Medulla oblongata (tissue), 1 donor: ENCODE data around the gene UGT2B10.
"Not testable (repeated sequence)": the region's sequence is repeated elsewhere in the genome, so short reads cannot be mapped to it uniquely, and the experiment has no call there.

Source experiments
- DNase-seq: peaks from one replicate; pipeline ENCODE4 v3.0.0-alpha.2; 2015; ENCODE audit errors: extremely low spot score

UGT2B10 gene

GRCh38 chr4:68815617-68816409, at the start of gene UGT2B10:
Gene UGT2B10 (plus strand): TSS chr4:68815994. CDS start chr4:68816020, 26 bp downstream.
- not testable (repeated sequence) for DNase-seq

DNA sequence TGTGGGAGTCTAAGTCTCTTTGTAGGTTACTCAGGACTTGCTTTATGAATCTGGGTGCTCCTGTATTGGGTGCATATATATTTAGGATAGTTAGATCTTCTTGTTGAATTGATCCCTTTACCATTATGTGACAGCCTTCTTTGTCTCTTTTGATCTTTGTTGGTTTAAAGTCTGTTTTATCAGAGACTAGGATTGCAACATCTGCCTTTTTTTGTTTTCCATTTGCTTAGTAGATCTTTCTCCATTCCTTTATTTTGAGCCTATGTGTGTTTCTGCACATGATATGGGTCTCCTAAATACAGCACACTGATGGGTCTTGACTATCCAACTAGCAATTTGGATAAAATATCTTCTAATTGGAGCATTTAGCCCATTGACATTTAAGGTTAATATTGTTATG, 44.0 kb upstream of the UGT2B10 start:
- not testable (repeated sequence) for DNase-seq

DNA sequence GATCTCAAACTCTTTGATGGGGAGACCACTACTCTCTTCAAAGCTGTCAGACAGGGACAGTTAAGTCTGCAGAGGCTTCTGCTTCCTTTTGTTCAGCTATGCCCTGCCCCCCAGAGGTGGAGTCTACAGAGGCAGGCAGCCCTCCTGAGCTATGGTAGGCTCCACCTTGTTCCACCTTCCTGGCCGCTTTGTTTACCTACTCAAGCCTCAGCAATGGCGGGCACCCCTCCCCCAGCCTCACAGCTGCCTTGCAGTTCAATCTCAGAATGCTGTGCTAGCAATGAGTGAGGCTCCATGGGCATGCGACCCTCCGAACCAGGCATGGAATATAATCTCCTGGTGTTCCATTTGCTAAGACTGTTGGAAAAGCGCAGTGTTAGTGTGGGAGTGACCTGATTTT, 42.1 kb upstream of the UGT2B10 start:
- no peak for DNase-seq

GRCh38 chr4:68780232-68780631, 35.6 kb upstream of the UGT2B10 start:
- no peak for DNase-seq

DNA sequence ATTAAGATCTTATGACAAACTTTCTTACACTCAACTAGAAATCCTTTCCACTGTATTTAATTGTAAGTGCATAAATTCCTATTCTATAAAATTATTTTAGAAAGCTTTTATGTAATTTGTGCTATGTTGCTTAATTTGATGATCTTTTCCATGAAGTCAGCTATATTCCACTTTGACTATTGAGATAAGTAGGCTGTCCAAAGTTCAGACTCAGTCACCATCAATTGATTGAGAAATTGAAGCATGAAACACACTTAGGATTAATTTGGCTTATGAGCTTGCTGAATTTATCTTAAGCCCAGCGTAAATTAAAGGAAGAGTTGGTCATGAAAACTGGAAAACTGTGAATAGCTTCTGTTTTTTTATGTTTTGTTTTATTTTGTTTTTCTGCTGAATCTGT, 18.7 kb upstream of the UGT2B10 start:
- DNase-seq, result no peak

- DNase-seq, result no peak
Observed at GRCh38 chr4:68797618-68798017, 18.2 kb upstream of the UGT2B10 start.

- no peak for DNase-seq
Observed at GRCh38 chr4:68803013-68803412, 12.8 kb upstream of the UGT2B10 start.

- no peak for DNase-seq
Observed at GRCh38 chr4:68808060-68808459, 7.7 kb upstream of the UGT2B10 start.

DNA sequence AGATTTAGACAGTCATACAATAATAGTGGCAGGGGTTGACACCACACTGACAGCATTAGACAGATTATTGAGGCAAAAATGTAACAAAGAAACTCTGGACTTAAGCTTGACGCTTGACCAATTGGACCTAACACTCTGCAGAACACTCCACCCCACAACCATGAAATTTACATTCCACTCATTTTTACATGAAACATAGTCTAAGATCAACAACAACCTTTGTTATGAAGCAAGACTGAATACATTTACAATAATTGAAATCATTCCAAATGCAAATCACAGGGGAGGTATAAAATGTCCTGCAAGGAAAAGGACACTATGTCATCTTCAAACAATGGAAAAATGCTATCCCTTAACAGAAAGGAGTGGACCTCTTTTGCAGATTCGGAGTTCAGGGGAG, 4.9 kb upstream of the UGT2B10 start:
- no peak for DNase-seq

- not testable (repeated sequence) for DNase-seq
Observed at GRCh38 chr4:68816410-68817265, 844 bp downstream of the UGT2B10 start.

GRCh38 chr4:68817386-68817785, 1.6 kb downstream of the UGT2B10 start:
- no peak for DNase-seq

DNA sequence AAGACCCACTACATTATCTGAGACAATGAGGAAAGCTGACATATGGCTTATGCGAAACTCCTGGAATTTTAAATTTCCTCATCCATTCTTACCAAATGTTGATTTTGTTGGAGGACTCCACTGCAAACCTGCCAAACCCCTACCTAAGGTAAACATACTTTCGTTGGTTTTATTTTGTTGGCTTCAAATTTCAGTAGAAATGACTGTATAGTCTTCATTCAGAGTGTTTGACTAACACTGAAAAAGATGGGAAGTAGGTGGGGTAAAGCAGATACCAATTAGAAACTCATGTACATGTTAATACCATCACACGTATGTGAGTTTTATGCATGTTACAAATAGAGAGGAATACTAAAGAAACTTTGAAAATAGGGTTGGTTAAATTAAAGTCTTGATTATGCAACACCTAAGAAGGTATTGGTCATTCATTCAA, 2.3 kb downstream of the UGT2B10 start:
- DNase-seq, result not testable (repeated sequence)

- no peak for DNase-seq
Observed at GRCh38 chr4:68831642-68832041, 15.8 kb downstream of the UGT2B10 start.

DNA sequence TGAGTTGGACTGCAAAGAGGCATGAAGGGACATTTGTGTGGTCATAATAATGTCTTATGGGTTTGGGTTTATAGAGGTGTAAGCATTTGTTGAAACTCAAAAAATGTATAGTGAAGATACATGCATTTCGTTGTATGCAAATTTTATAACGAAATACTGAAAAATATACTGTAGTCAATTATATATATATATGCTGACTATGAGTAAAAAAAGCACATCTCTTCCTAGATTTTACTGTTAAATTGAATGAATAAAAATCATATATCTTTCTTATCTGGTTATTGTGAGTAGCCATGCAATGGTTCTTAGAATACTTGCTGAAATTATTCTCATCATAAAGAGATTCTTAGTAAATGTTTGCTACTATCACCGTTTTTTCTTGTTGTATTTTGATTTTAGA, 34.5 kb downstream of the UGT2B10 start:
- DNase-seq, result no peak

DNA sequence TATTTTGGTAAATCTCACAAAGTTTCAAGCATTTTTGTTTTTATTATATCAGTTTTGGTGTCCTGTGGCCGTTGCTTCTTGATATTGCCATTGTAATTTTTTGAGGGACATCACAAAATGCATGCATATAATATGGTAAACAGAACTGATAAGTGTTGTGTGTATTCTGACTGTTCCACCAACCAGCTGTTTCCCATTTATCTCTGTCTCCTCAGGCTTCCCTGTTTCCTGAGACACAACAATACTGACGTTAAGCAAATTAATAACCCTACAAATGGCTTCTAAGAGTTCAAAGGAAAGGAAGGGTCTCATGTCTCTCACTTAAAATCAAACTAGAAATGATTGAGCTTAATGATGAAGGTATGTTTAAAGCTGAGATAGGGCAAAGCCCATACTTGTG, 40.0 kb downstream of the UGT2B10 start:
- no peak for DNase-seq

GRCh38 chr4:68858039-68858438, 42.2 kb downstream of the UGT2B10 start:
- DNase-seq, result no peak

GRCh38 chr4:68859655-68860054, 43.9 kb downstream of the UGT2B10 start:
- DNase-seq, result no peak

DNA sequence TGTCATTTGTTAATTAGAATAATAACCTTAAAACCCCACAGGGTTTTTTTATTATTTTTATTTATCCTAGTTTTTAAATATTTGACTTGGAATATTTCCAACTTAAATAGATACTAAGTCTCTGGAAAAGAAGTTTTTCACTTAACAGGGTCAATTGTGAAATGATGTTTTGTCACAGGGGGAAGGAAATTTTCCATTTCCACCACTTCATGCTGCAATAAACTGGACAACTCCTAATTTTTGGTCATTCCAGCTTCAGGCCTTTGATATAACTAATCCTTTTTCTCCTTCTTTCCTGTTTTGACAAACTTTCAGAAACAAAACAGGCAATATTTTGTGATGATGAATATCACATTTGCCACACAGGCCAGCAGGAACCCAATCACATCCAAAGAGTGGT, 45.3 kb downstream of the UGT2B10 start:
- no peak for DNase-seq

DNA sequence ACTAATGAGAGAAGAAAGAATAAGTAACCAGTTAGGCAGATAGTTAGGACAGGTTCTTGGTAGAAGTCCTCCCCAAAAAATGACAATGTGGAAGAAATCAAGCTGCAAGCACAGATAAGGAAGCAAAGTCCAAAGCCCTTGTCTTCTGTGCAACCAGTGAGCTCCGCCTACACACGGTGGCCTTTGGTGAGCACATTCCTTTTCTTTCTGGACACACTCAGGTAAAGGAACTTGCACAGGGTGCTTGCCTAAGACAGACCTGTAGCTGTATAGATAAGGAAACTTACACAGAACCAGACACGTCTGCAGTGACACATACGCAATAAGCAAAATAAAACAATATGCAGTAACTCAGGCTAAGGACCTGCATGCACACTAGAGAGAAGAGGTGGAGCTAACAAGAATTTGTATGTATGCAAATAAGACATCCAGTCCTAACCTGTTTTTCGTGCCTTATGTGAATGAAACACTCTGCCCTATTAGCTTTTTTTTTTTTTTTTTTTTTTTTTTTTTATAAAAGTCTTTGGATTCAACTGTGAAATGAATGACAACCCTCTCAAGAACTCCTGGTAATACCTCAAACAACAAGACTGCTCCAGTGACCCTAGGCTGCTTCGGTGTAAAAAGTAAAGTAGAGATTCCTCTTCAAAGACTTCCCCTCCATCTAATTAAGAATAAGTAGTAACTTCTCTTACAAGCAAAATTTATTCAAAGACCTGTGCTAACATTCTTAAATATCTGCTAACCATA, 48.8 kb downstream of the UGT2B10 start:
- no peak for DNase-seq

DNA sequence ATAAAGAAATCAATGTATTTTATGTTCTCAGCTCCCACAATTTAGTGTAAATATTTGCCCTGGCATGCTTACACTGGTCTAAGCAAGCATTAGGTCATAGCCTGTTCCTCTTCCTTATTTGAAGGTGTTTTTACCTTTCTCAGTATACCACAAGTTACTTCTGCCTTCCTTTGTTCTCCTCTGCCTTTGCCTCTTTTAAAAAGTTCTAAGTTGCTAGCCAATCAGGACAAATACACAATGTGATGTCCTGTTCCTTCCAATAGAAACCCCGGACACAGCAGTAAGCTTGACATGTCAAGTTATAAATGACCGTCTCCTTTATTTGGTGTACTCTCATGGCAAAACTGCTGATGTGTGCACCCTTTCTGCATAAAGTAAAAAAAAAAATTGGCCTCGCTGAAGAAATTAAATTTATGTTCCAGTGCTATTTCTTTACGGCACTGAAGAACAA, 49.4 kb downstream of the UGT2B10 start:
- no peak for DNase-seq

GRCh38 chr4:68865760-68866159, 50.0 kb downstream of the UGT2B10 start:
- DNase-seq, result no peak

GRCh38 chr4:68869274-68869773, 53.5 kb downstream of the UGT2B10 start:
- no peak for DNase-seq
